HG03097 (cell line): ENCODE data around the gene FBXL7.

ENCODE experiments used
- ATAC-seq: cut with Tn5 transposase; IDR thresholded peaks from one replicate; pipeline ENCODE4 v1.9.1; 2021; ENCODE audit not compliant: unreplicated experiment, low FRiP score

FBXL7 gene

GRCh38 chr5:15609076-15609725 is 109.2 kb downstream of the FBXL7 start:
- ATAC-seq, result no peak

- ATAC-seq, result no peak
These were observed 110.2 kb downstream of the FBXL7 start for GRCh38 chr5:15610216-15610615.

DNA sequence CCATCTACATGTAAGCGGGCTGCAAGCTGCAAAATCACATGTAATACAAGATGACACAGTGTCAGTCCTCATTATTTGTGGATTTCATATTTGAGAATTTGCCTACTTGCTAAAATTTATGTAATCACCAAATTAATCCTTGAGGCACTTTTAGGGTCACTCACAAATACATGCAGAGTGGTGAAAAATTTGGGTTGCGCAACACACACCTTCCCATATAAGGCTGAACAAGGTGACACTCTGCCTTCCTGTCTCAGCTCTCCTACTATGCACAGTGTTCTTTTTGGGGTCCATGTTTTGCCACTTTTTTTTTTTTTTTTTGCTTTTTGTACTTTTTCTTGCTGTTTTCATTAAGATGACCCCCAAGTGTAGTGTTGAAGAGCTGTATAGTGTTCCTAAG is 111.0 kb downstream of the FBXL7 start:
- no peak for ATAC-seq

- ATAC-seq, result no peak
These were observed 113.1 kb downstream of the FBXL7 start for GRCh38 chr5:15612915-15613635.

DNA sequence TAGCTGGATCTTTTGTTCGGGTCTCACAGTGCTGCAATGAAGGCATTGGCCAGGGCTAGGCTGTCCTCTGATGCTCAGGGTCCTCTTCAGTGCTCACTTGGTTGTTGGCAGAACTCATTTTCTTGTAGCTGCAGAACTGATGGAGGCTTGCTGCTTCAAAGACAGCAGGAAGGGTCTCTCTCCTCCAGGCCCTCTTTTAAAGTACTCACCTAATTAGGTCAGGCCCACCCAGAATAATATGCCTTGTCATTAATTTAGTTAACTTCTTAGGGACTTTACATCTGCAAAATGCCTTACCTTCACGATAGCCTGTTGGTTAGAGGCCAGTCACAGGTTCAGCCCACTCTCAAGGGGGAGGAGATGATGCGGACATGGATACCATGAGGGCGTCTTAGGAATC is 114.7 kb downstream of the FBXL7 start:
- ATAC-seq, result no peak

GRCh38 chr5:15615859-15616258 is 115.9 kb downstream of the FBXL7 start:
- no peak for ATAC-seq

GRCh38 chr5:15618938-15619337 is 119.0 kb downstream of the FBXL7 start:
- ATAC-seq, result no peak

- no peak for ATAC-seq
These were observed 120.5 kb downstream of the FBXL7 start for GRCh38 chr5:15620501-15620900.

GRCh38 chr5:15621094-15621493 is 121.1 kb downstream of the FBXL7 start:
- ATAC-seq, result no peak

- no peak for ATAC-seq
These were observed 123.8 kb downstream of the FBXL7 start for GRCh38 chr5:15623794-15624193.

GRCh38 chr5:15627109-15627508 is 127.1 kb downstream of the FBXL7 start:
- no peak for ATAC-seq

DNA sequence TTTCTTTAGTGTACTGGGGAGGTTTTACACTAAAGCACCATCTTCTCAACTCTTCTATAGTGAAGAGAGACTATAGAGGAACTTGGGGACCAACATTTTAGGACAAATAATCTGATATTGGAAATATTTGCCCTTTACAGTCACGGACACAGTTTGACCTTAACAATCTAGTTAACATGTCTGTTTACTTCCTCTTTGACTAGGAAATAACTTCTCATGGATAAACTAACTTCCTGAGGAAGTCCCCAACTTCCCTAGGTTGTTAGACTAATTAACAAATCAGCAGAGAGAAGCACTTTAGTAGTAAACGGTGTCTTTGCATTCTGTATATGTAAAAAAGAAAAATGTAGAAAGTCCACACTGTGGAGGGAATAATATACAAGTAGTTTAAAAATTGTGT is 127.7 kb downstream of the FBXL7 start:
- no peak for ATAC-seq

DNA sequence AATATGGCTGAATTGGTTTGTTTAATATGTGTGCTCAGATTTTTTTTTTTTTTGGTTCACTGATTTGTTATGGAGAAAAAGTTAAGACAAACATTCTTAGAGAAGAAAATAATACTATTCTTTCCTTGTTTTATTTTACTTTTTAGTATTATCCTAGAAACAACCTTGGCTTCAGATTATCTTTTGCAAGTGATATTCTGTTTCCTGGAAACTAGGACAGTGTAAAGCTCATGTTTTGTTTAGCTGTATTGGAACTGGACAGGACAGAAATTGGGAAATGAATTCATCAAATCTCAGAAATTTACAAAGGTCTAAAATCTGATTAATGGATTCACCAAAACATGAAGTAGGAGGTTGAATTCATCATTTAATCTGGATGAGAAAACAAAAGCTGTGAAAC is 130.5 kb downstream of the FBXL7 start:
- no peak for ATAC-seq

DNA sequence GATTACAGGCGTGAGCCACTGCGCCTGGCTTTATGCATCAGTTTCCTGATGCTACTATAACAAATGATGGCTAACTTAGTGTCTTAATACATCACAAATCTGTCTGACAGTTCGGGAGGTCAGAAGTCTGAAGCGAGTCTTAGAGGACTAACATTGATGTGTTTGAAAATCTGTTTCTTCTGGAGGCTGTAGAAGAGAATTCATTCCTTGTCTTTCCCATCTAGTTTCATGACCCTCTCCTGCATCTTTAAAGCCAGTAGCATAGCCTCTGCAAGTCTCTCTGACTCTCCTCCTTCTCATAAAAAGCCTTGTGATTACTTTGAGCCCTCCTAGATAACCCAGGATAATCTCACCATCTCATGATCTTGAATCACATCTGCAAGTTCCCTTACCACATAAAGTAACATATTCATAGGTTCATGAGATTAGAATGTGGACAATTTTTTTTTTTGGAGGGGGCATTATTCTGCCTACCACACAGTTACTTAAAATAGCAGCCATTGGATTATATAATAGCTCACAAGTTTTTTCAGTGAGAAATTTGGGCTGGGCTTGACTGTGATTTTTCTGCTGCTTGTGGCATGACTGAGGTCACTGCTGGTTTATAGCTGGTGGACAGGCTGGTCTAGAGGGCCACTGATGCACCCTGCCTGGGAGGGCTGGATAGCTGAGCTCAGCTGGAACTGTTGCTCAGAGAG is 134.8 kb downstream of the FBXL7 start:
- ATAC-seq, result no peak

GRCh38 chr5:15635289-15635616 is 135.3 kb downstream of the FBXL7 start:
- no peak for ATAC-seq

DNA sequence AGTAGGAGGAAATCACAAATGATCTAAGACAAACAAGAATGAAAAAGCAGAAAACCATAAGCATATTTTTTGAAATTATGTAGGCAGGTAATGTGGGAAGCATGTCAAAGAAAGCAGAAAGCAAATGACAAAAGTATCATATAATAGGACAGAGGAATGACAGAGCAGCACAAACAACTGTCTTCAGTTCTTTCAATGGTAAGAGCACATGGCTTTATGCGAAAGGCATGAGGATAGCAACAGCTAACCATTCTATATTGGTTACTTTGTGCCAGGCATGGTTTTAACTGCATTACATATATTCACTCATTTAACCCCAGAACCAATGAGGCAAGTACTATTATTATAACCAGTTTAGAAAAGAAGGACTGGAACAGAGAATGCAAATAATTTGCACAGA is 137.4 kb downstream of the FBXL7 start:
- ATAC-seq, result no peak

DNA sequence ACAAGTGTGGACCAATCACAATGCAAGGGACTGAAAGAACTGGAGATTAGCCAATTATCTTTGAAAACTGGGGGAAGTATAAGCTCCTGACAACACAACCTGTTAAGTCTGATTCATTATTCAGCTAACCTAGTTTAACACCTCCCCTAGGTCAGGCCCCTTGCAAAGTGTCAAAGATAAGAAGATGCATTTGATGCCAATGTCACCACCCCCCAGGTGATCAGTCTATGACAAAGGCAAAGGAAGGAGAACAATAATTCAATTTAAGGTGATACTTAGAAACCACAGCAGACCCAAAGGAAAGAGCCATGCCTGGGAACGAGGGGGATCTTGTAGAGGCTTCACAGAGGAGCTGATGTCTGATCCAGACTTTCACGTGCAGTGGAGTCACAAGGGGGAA is 137.9 kb downstream of the FBXL7 start:
- ATAC-seq, result no peak

DNA sequence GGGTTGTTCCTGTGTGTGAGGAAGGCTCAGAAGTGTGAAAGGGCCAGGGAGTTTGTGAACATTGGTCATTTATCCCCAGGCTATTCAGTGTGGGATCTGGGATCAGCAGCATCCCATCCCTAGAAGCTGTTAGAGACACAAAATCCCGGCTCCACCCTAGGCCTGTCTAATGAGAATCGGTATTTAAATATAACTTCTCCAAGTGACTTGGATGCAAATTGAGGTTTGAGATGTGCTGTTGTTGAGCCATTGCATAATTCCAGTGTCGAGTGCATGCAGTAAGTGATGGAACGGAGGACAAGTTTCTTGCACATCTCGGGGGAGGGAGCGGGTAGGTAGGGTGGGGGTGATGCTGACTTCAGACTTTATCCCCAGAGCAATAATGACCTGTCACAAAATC is 138.3 kb downstream of the FBXL7 start:
- ATAC-seq, result no peak

DNA sequence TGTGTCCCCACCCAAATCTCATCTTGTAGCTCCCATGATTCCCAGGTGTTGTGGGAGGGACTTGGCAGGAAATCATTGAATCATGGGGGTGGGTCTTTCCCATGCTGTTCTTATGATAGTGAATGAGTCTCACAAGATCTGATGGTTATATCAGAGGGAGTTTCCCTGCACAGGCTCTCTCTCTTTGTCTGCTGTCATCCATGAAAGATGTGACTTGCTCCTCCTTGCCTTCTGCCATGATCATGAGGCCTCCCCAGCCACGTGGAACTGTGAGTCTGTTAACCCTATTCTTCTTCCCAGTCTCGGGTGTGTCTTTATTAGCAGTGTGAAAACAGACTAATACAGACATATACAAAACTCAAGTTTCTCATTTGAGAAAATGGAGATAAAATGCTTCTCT is 139.3 kb downstream of the FBXL7 start:
- ATAC-seq, result no peak

- no peak for ATAC-seq
These were observed 140.1 kb downstream of the FBXL7 start for GRCh38 chr5:15640116-15640515.

- ATAC-seq, result no peak
These were observed 143.8 kb downstream of the FBXL7 start for GRCh38 chr5:15643731-15644130.
